Fibroblast of pulmonary artery (primary cell): ENCODE results near the gene PRDM16.

Source experiments
- DNase-seq: peaks from one replicate; pipeline ENCODE4 v3.0.0-alpha.2; 2010; ENCODE audit warnings: low read depth
- H3K4me3 ChIP-seq: replicated peaks from 2 replicates; pipeline ENCODE4 v1.5.1; 2011; ENCODE audit warnings: low read depth, mild to moderate bottlenecking, control low read depth, low read length, moderate library complexity
- TF ChIP-seq, protein P1 (sequence below): IDR thresholded peaks from 2 replicates; pipeline ENCODE4 v1.5.1; 2011; ENCODE audit warnings: mild to moderate bottlenecking, control low read depth, low read length, inconsistent platforms; ENCODE audit errors: missing control alignments

The PRDM16 gene

DNA sequence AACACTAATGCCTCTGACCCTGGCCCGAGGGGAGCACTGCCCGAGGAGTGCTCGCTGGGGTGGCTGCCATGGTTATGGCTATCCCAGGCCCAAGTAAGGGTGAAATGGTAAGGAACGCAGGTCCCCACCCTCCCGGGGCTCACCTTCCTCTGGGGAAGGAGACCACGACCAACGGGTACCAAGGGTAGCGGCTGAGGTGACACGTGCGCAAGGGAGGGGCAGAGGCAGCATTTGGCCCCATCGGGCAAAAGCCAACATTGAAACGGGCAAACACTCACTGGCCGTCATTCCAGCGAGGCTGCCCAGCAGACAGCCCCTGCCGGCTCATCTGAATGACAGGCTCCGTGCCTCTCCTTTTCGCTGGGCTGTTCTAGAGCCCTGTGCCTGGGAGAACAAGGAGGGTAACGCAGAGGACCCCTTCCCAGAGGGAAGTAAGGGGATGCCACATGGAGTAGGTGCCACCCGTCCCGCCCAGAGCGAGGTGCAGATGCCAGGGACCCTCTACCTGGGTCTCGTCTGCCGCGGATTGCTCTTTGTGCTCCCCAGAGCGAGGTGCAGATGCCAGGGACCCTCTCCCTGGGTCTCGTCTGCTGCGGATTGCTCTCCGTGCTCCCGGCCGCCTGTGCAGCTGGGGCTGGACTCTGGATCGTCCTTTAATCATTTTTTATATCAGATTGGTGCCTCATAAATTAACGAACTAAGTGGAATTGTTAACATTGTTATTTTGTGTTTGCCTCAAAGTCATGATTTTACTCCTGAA is 31.5 kb upstream of the PRDM16 start:
- no peak overlapping the region for H3K4me3 ChIP-seq
- TF ChIP-seq, protein P1, sequence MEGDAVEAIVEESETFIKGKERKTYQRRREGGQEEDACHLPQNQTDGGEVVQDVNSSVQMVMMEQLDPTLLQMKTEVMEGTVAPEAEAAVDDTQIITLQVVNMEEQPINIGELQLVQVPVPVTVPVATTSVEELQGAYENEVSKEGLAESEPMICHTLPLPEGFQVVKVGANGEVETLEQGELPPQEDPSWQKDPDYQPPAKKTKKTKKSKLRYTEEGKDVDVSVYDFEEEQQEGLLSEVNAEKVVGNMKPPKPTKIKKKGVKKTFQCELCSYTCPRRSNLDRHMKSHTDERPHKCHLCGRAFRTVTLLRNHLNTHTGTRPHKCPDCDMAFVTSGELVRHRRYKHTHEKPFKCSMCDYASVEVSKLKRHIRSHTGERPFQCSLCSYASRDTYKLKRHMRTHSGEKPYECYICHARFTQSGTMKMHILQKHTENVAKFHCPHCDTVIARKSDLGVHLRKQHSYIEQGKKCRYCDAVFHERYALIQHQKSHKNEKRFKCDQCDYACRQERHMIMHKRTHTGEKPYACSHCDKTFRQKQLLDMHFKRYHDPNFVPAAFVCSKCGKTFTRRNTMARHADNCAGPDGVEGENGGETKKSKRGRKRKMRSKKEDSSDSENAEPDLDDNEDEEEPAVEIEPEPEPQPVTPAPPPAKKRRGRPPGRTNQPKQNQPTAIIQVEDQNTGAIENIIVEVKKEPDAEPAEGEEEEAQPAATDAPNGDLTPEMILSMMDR = no peak
- no peak for DNase-seq

DNA sequence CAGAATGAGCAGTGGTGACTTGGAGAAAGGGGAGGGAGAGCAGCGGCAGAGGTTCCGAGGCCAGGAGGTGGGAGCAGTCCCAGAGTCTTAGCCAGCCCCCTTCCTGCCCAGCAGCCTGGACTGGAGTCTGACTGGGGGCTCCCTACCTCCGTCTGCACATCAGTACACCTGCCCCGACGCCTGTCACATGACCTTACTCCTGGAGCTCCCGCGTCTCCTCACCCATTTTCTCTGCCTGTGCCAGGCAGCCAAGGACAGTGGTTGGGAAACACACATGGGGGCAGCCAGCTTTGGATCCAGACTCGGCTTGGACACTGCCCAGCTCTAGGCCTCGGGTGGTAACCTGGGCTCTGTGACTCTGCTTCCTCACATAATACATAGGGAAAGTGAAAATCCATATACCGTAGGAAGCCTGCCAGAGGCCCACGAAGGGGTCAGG is 30.9 kb upstream of the PRDM16 start:
- H3K4me3 ChIP-seq = no peak overlapping the region
- no peak for DNase-seq
- TF ChIP-seq, protein P1 = no peak

GRCh38 chr1:3038571-3039181 is 30.3 kb upstream of the PRDM16 start:
- no peak overlapping the region for H3K4me3 ChIP-seq

GRCh38 chr1:3040004-3040403 is 29.0 kb upstream of the PRDM16 start:
- no peak for DNase-seq
- TF ChIP-seq, protein P1 = no peak
- H3K4me3 ChIP-seq = no peak overlapping the region

More at GRCh38 chr1:3038571-3039181, 30.3 kb upstream of the PRDM16 start:
- TF ChIP-seq, protein P1 = no peak
- DNase-seq = no peak

- H3K4me3 ChIP-seq = no peak overlapping the region
- TF ChIP-seq, protein P1 = no peak
- DNase-seq = no peak
Observed at GRCh38 chr1:3042481-3042880, 26.5 kb upstream of the PRDM16 start.

- DNase-seq = no peak
- H3K4me3 ChIP-seq = no peak overlapping the region
- TF ChIP-seq, protein P1 = no peak
Observed at GRCh38 chr1:3049164-3049563, 19.8 kb upstream of the PRDM16 start.

- TF ChIP-seq, protein P1 = no peak
- DNase-seq = no peak
- H3K4me3 ChIP-seq = no peak overlapping the region
Observed at GRCh38 chr1:3049905-3050304, 19.1 kb upstream of the PRDM16 start.
